SU-DHL-6 (cell line): Measurements from ENCODE around the gene SGTB.
A peak's percentile ranks its signal among the peaks of the same experiment; 100 is the strongest.

Experiments used
- H2AFZ ChIP-seq: fragments of 200-600 bp; sonication (generic); 2 replicates; pipeline ENCODE4 v1.6.1; 2014; ENCODE audit warnings: low read depth, mild to moderate bottlenecking, moderate library complexity, mixed read lengths, antibody characterized with exemption, low read length; ENCODE audit not compliant: severe bottlenecking
- H3F3A ChIP-seq: fragments of 200-600 bp; shearing (Covaris generic); 2 replicates; pipeline ENCODE4 v1.6.0; 2016; ENCODE audit warnings: antibody characterized with exemption, mild to moderate bottlenecking; ENCODE audit not compliant: insufficient read depth
- H3K27ac ChIP-seq: fragments of 200-600 bp; sonication (generic); 2 replicates; pipeline ENCODE4 v1.5.1; 2016; ENCODE audit warnings: low read depth, mild to moderate bottlenecking, low read length, moderate library complexity, mixed read lengths
- H3K27me3 ChIP-seq: fragments of 200-600 bp; sonication (generic), shearing (Covaris generic); 2 replicates; pipeline ENCODE4 v1.6.0; 2014; ENCODE audit warnings: mild to moderate bottlenecking, low read length
- H3K36me3 ChIP-seq: fragments of 200-600 bp; sonication (generic); 2 replicates; pipeline ENCODE4 v1.6.1; 2014; ENCODE audit warnings: mild to moderate bottlenecking, low read length, mixed read lengths
- H3K4me2 ChIP-seq: fragments of 300-600, 200-600 bp; shearing (Covaris generic), sonication (generic); 2 replicates; pipeline ENCODE4 v1.6.0; 2014; ENCODE audit warnings: low read length, low read depth, mild to moderate bottlenecking; ENCODE audit not compliant: poor library complexity, severe bottlenecking
- H3K4me3 ChIP-seq: fragments of 200-600 bp; sonication (generic); 2 replicates; pipeline ENCODE4 v1.5.1; 2014; ENCODE audit warnings: antibody characterized with exemption, low read length, mild to moderate bottlenecking, mixed read lengths; ENCODE audit not compliant: insufficient read depth, poor library complexity, severe bottlenecking
- H3K79me2 ChIP-seq: fragments of 200-600 bp; sonication (generic); 2 replicates; pipeline ENCODE4 v1.6.1; 2014; ENCODE audit warnings: mild to moderate bottlenecking, low read length, moderate library complexity; ENCODE audit not compliant: insufficient read depth
- H3K9ac ChIP-seq: fragments of 200-600 bp; sonication (generic); 2 replicates; pipeline ENCODE4 v1.7.0; 2014; ENCODE audit warnings: mild to moderate bottlenecking, low read length
- H3K9me2 ChIP-seq: fragments of 200-600 bp; sonication (generic); replicated peaks from 2 replicates; pipeline ENCODE4 v1.6.1; 2014; ENCODE audit warnings: low read length; ENCODE audit not compliant: insufficient read depth
- H3K9me3 ChIP-seq: fragments of 200-600 bp; sonication (generic); 2 replicates; pipeline ENCODE4 v1.6.1; 2014; ENCODE audit warnings: low read length, mixed read lengths; ENCODE audit not compliant: insufficient read depth
- H4K20me1 ChIP-seq: fragments of 200-600 bp; sonication (generic); 2 replicates; pipeline ENCODE4 v1.6.1; 2014; ENCODE audit warnings: low read depth, mild to moderate bottlenecking, antibody characterized with exemption, low read length, moderate library complexity, mixed read lengths
- EZH2phosphoT487 ChIP-seq: fragments of 200-600 bp; sonication (generic), shearing (Covaris generic); conservative IDR thresholded peaks from 2 replicates; pipeline ENCODE4 v1.6.1; 2018; ENCODE audit warnings: mild to moderate bottlenecking, antibody characterized with exemption, low read length, moderate library complexity, mixed read lengths
- TF ChIP-seq, protein P1 (sequence below): fragments of 200-600 bp; sonication (generic); IDR thresholded peaks from one replicate; pipeline ENCODE4 v1.5.1; 2017; ENCODE audit warnings: antibody characterized with exemption, mild to moderate bottlenecking, low read length, moderate library complexity; ENCODE audit not compliant: insufficient read depth, poor library complexity, severe bottlenecking

SGTB gene

DNA sequence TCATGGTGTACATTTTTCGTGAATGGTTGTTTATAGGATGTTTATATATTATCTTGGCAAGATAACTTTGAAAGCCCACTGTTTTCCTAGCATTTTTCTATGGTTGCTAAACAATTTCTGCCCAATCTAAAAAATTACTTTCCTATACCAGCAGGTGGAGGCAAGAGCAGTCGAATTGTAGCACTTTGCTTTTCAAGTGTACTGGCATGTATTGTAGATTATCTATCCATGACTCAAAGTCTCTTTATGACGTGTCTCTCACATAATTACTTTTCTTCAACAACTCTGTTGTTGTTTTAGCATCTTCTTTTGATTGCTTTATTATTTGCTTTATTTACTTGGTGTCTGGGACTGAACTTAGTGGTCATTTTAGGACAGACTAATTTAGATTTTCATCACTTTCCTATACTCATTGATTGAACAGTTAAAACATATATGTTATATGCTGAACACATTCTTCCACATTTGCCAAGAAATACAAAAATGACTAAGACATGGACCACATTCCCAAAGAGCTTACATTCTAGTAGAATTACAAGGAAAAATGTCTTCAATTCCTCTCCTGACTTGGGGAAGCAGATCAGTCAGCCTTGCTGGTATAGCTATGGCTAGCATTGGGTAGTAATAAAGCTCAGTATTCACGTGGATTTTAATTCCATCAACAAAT lies 20.8 kb upstream of the SGTB start:
- H3K4me3 ChIP-seq, result no peak overlapping the region
- H3K79me2 ChIP-seq, result no peaks in the 10 kb centered on the region
- no peak overlapping the region for H3K9ac ChIP-seq
- TF ChIP-seq EZH2phosphoT487, result no peak
- TF ChIP-seq, protein P1, sequence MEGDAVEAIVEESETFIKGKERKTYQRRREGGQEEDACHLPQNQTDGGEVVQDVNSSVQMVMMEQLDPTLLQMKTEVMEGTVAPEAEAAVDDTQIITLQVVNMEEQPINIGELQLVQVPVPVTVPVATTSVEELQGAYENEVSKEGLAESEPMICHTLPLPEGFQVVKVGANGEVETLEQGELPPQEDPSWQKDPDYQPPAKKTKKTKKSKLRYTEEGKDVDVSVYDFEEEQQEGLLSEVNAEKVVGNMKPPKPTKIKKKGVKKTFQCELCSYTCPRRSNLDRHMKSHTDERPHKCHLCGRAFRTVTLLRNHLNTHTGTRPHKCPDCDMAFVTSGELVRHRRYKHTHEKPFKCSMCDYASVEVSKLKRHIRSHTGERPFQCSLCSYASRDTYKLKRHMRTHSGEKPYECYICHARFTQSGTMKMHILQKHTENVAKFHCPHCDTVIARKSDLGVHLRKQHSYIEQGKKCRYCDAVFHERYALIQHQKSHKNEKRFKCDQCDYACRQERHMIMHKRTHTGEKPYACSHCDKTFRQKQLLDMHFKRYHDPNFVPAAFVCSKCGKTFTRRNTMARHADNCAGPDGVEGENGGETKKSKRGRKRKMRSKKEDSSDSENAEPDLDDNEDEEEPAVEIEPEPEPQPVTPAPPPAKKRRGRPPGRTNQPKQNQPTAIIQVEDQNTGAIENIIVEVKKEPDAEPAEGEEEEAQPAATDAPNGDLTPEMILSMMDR, result peak; percentile 41
- no peaks in the 10 kb centered on the region; the same call in 1 of the 2 replicates for H3F3A ChIP-seq
- H4K20me1 ChIP-seq, result peaks cover 4% of the 10 kb centered on the region; the same call in 1 of the 2 replicates
- H3K27ac ChIP-seq, result no peak overlapping the region
- no peaks in the 10 kb centered on the region for H3K9me2 ChIP-seq
- no peak overlapping the region for H2AFZ ChIP-seq
- H3K36me3 ChIP-seq, result 0 out of 2 replicates have a peak, but pooled peaks cover 3% of the 10 kb centered on the region
- H3K4me2 ChIP-seq, result no peak overlapping the region
- no peaks in the 10 kb centered on the region for H3K27me3 ChIP-seq
- H3K9me3 ChIP-seq, result no peaks in the 10 kb centered on the region

DNA sequence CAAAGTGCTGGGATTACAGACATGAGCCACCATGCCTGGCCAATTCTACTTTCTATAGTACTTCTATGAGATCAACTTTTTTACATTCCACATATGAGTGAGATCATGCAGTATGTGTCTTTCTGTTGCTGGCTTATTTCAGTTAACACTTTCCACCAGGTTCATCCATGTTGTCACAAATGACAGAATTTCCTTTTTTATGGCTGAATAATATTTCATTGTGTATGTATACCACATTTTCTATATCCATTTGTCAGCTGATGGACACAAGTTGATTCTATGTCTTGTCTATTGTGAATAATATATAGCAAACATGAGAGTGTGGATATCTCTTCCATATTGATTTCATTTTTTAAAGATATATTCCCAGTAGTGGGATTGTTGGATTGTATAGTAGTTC lies 17.3 kb upstream of the SGTB start:
- Histone ChIP-seq H3K36me3 (0 out of 2 replicates have a peak, but pooled peaks cover 3% of the 10 kb centered on the region), H3K27me3 (no peaks in the 10 kb centered on the region), H3K9ac (no peak overlapping the region), H3K9me2 (no peaks in the 10 kb centered on the region), H3K27ac (no peak overlapping the region), H3K4me2 (no peak overlapping the region), H3K79me2 (no peaks in the 10 kb centered on the region), H3F3A (no peaks in the 10 kb centered on the region; the same call in 1 of the 2 replicates), H3K4me3 (no peak overlapping the region), H3K9me3 (no peaks in the 10 kb centered on the region), H4K20me1 (peaks cover 4% of the 10 kb centered on the region; the same call in 1 of the 2 replicates), H2AFZ (no peak overlapping the region)
- TF ChIP-seq, protein P1, result no peak
- no peak for TF ChIP-seq EZH2phosphoT487

DNA sequence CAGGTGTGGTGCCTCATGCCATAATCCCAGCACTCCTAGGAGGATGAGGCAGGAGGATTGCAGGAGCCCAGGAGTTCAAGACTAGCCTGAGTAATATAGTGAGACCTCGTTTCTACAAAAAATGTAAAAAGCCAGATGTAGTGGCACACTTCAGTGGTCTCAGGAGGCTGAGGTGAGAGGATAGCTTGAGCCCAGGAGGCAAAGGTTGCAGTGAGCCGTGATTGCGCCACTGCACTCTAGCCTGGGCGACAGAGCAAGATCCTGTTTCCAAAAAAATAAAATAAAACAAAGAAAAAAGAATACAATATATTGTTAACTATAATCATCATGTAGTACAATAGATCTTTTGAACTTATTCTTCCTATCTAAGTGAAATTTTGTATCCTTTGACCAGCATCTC lies 16.4 kb upstream of the SGTB start:
- Histone ChIP-seq H3F3A (no peaks in the 10 kb centered on the region; the same call in 1 of the 2 replicates), H2AFZ (no peak overlapping the region), H3K4me3 (no peak overlapping the region), H3K27ac (no peak overlapping the region), H3K79me2 (no peaks in the 10 kb centered on the region), H3K9me2 (no peaks in the 10 kb centered on the region), H4K20me1 (peaks cover 4% of the 10 kb centered on the region; the same call in 1 of the 2 replicates), H3K36me3 (0 out of 2 replicates have a peak, but pooled peaks cover 3% of the 10 kb centered on the region), H3K4me2 (no peak overlapping the region), H3K27me3 (no peaks in the 10 kb centered on the region), H3K9me3 (no peaks in the 10 kb centered on the region), H3K9ac (no peak overlapping the region)
- no peak for TF ChIP-seq EZH2phosphoT487
- TF ChIP-seq, protein P1, result no peak
